Type B pancreatic cell (in vitro differentiated cells): Measurements from ENCODE around the gene ONECUT2. TPM values are rescaled to one million over a fixed set of nuclear protein-coding genes. Genes with fewer than 3 reads are reported as not detected.
"Not testable (repeated sequence)": the region's sequence is repeated elsewhere in the genome, so short reads cannot be mapped to it uniquely, and the experiment has no call there.

Experiments used
- DNase-seq: peaks from one replicate; pipeline ENCODE4 v3.0.0; 2021; ENCODE audit warnings: mixed read lengths; ENCODE audit not compliant: unreplicated experiment; ENCODE audit errors: extremely low spot score
- H3K27ac Mint-ChIP-seq: 2 replicates; pipeline ENCODE4 v1.8.0; 2021; ENCODE audit warnings: mild to moderate bottlenecking, mixed read lengths
- H3K27me3 Mint-ChIP-seq: 2 replicates; pipeline ENCODE4 v1.8.0; 2021; ENCODE audit warnings: mixed read lengths
- H3K36me3 Mint-ChIP-seq: 2 replicates; pipeline ENCODE4 v1.8.0; 2021; ENCODE audit warnings: mixed read lengths
- H3K4me1 Mint-ChIP-seq: one replicate; pipeline ENCODE4 v1.8.0; 2021; ENCODE audit warnings: mixed read lengths; ENCODE audit not compliant: unreplicated experiment
- H3K4me3 Mint-ChIP-seq: 2 replicates; pipeline ENCODE4 v1.8.0; 2021; ENCODE audit warnings: mild to moderate bottlenecking, mixed read lengths
- H3K9me3 Mint-ChIP-seq: 2 replicates; pipeline ENCODE4 v1.8.0; 2021; ENCODE audit warnings: mixed read lengths
- CTCF ChIP-seq: fragments of 200-600 bp; sonication (generic); conservative IDR thresholded peaks from 2 replicates; pipeline ENCODE4 v1.5.0; 2021; ENCODE audit warnings: antibody characterized with exemption, mild to moderate bottlenecking
- total RNA-seq: library from RNA; stranded (reverse); gene quantifications from 2 replicates; pipeline ENCODE4 v1.2.1, GENCODE V29; 2021; ENCODE audit warnings: low replicate concordance

ONECUT2 gene
- total RNA-seq, 1 donor from 2014 or later: 6.8 TPM

GRCh38 chr18:57516056-57516455 is 80.9 kb downstream of the ONECUT2 start:
- H3K27me3 Mint-ChIP-seq: peaks cover 1% of the 10 kb centered on the region
- TF ChIP-seq CTCF: no peak
- no peaks in the 10 kb centered on the region for H3K4me1 Mint-ChIP-seq

GRCh38 chr18:57518533-57518932 is 83.4 kb downstream of the ONECUT2 start:
- Mint-ChIP-seq H3K27ac (no peak overlapping the region), H3K4me1 (no peaks in the 10 kb centered on the region), H3K36me3 (no peaks in the 10 kb centered on the region), H3K27me3 (no peaks in the 10 kb centered on the region), H3K9me3 (no peaks in the 10 kb centered on the region), H3K4me3 (no peak overlapping the region)
- DNase-seq: no peak
- TF ChIP-seq CTCF: no peak

More at GRCh38 chr18:57516056-57516455, 80.9 kb downstream of the ONECUT2 start:
- no peak overlapping the region for H3K4me3 Mint-ChIP-seq
- H3K27ac Mint-ChIP-seq: no peak overlapping the region
- no peaks in the 10 kb centered on the region for H3K36me3 Mint-ChIP-seq
- DNase-seq: no peak
- H3K9me3 Mint-ChIP-seq: no peaks in the 10 kb centered on the region

GRCh38 chr18:57519668-57520424 is 84.7 kb downstream of the ONECUT2 start:
- Mint-ChIP-seq H3K4me1 (no peaks in the 10 kb centered on the region), H3K27ac (no peak overlapping the region), H3K36me3 (no peaks in the 10 kb centered on the region), H3K9me3 (peaks cover 7% of the 10 kb centered on the region), H3K27me3 (no peaks in the 10 kb centered on the region), H3K4me3 (no peak overlapping the region)
- no peak for DNase-seq
- TF ChIP-seq CTCF: no peak

GRCh38 chr18:57522348-57522747 is 87.2 kb downstream of the ONECUT2 start:
- H3K36me3 Mint-ChIP-seq, H3K27ac Mint-ChIP-seq, H3K9me3 Mint-ChIP-seq, H3K4me1 Mint-ChIP-seq, H3K27me3 Mint-ChIP-seq, DNase-seq, H3K4me3 Mint-ChIP-seq: not testable (repeated sequence)

GRCh38 chr18:57523171-57523956 is 88.2 kb downstream of the ONECUT2 start:
- Mint-ChIP-seq H3K36me3 (no peaks in the 10 kb centered on the region), H3K9me3 (peaks cover 7% of the 10 kb centered on the region), H3K4me3 (no peak overlapping the region), H3K4me1 (peaks cover 8% of the 10 kb centered on the region), H3K27ac (no peak overlapping the region), H3K27me3 (peaks cover 3% of the 10 kb centered on the region)
- DNase-seq: no peak
- TF ChIP-seq CTCF: no peak
